Gastrocnemius medialis (tissue), 4 donors: ENCODE results near the gene MC1R. TPM values are rescaled to one million over a fixed set of nuclear protein-coding genes. Genes with fewer than 3 reads are reported as not detected.

Source experiments
- ATAC-seq, 2 donors: fragments of 150-250 bp; one replicate each; pipeline ENCODE4 v1.9.1; 2016
- DNase-seq, 2 donors: peaks; one replicate each; pipeline ENCODE4 v3.0.0-alpha.2; 2019
- H3K27ac ChIP-seq, 4 donors: fragments of 200-600 bp; sonication (generic); 1 replicate in 1 of 4; 2 replicates in 3 of 4; pipeline ENCODE4 v1.5.1; 2016 to 2018; ENCODE audit warnings: mild to moderate bottlenecking in 2 of 4, moderate library complexity in 1 of 4
- H3K27me3 ChIP-seq, 3 donors: fragments of 200-600 bp; sonication (generic) in 2 of 3; 1 replicate in 1 of 3; 2 replicates in 2 of 3; pipeline versions ENCODE4 v1.5.1 to v1.6.0; 2016 to 2019; ENCODE audit warnings: mild to moderate bottlenecking in 1 of 3, moderate library complexity in 1 of 3
- H3K36me3 ChIP-seq, 2 donors: fragments of 200-600 bp; sonication (generic) in 1 of 2; one replicate each; pipeline ENCODE4 v1.5.1; 2017 to 2018
- H3K4me1 ChIP-seq, 2 donors: fragments of 200-600 bp; sonication (generic) in 1 of 2; one replicate each; pipeline ENCODE4 v1.5.1; 2016 to 2017; ENCODE audit warnings: mild to moderate bottlenecking in 2 of 2
- H3K4me3 ChIP-seq, 4 donors: fragments of 200-600 bp; sonication (generic) in 3 of 4; 1 replicate in 1 of 4; 2 replicates in 3 of 4; pipeline ENCODE4 v1.5.1; 2016 to 2019; ENCODE audit warnings: mild to moderate bottlenecking in 2 of 4
- H3K9me3 ChIP-seq, 3 donors: fragments of 200-600 bp; sonication (generic) in 2 of 3; 1 replicate in 1 of 3; 2 replicates in 2 of 3; pipeline ENCODE4 v1.5.1; 2016 to 2019
- CTCF ChIP-seq, 5 experiments: fragments of 450-650 bp in 3 of 5; fragments of 200-600 bp in 2 of 5; sonication (generic) in 2 of 5; IDR thresholded peaks in 4 of 5; conservative IDR thresholded peaks in 1 of 5; 1 replicate in 4 of 5; 2 replicates in 1 of 5; pipeline ENCODE4 v1.5.1; 2016 to 2019; ENCODE audit warnings: antibody characterized with exemption in 5 of 5, mild to moderate bottlenecking in 3 of 5, moderate library complexity in 3 of 5
- POLR2A ChIP-seq, 2 donors: fragments of 450-650 bp; IDR thresholded peaks; one replicate each; pipeline ENCODE4 v1.6.1; 2017; ENCODE audit warnings: antibody characterized with exemption in 2 of 2, mild to moderate bottlenecking in 2 of 2, moderate library complexity in 2 of 2
- in situ Hi-C, 4 donors: fragments of 200-750 bp; cut with MboI; loops; one replicate each; pipeline versions ENCODE4 v1.15.0 to v1.8.0; 2017; ENCODE audit warnings: low sequenced_read_pairs in 4 of 4
- intact Hi-C: fragments of 100-400 bp; cut with DNase I; formaldehyde crosslinking; loops from one replicate; pipeline ENCODE4 v1.15.1; 2023; ENCODE audit warnings: low total_unique reads
- total RNA-seq, 4 donors: library from RNA; depleted of rRNA; stranded (reverse); fragments of >200 nt; gene quantifications; one replicate each; pipeline versions ENCODE4 v1.1.0 to v1.2.3, GENCODE V29; 2016

Gene MC1R
- total RNA-seq, 4 donors from 2014 or later: 0.33 to 1.8 (median 0.92) TPM

- intact Hi-C loops (no loop called here), in situ Hi-C loops (no loop called here)
- no peaks in the 10 kb centered on the region for H3K4me1 ChIP-seq
- DNase-seq (peak; percentile 40 to 62), ATAC-seq (peak in 1 of 2 donors; percentile 64)
- H3K36me3 ChIP-seq: peaks cover 0 to 25% of the 10 kb centered on the region in 2 donors
- H3K27ac ChIP-seq: no peak overlapping the region
- TF ChIP-seq CTCF (IDR thresholded peaks at IDR 0.05 in 4 of 5, conservative IDR thresholded peaks at IDR 0.05 in 1 of 5) (peak; percentile 44 to 82 (median 76)), POLR2A (IDR thresholded peaks at IDR 0.05) (no peak)
- H3K27me3 ChIP-seq: no peaks in the 10 kb centered on the region
- no peak overlapping the region for H3K4me3 ChIP-seq
- H3K9me3 ChIP-seq: no peaks in the 10 kb centered on the region
Observed at GRCh38 chr16:89909777-89910716, 8.6 kb upstream of the MC1R start.

- DNase-seq: no peak
- Histone ChIP-seq H3K27ac (no peak overlapping the region), H3K4me1 (no peaks in the 10 kb centered on the region), H3K36me3 (peaks cover 0 to 18% of the 10 kb centered on the region in 2 donors), H3K9me3 (no peaks in the 10 kb centered on the region), H3K4me3 (no peak overlapping the region), H3K27me3 (no peaks in the 10 kb centered on the region)
- in situ Hi-C loops (no loop called here), intact Hi-C loops (no loop called here)
- TF ChIP-seq CTCF (IDR thresholded peaks at IDR 0.05 in 4 of 5, conservative IDR thresholded peaks at IDR 0.05 in 1 of 5) (no peak), POLR2A (IDR thresholded peaks at IDR 0.05) (no peak)
- ATAC-seq: no peak
Observed at GRCh38 chr16:89910717-89911354, 7.8 kb upstream of the MC1R start.

- intact Hi-C loops: no loop called here
- DNase-seq: no peak
- Histone ChIP-seq H3K4me1 (no peaks in the 10 kb centered on the region), H3K36me3 (peaks cover 0 to 12% of the 10 kb centered on the region in 2 donors), H3K4me3 (no peak overlapping the region), H3K27me3 (no peaks in the 10 kb centered on the region), H3K27ac (no peak overlapping the region), H3K9me3 (no peaks in the 10 kb centered on the region)
- no peak for ATAC-seq
- TF ChIP-seq CTCF (IDR thresholded peaks at IDR 0.05 in 4 of 5, conservative IDR thresholded peaks at IDR 0.05 in 1 of 5) (no peak), POLR2A (IDR thresholded peaks at IDR 0.05) (no peak)
- in situ Hi-C loops: no loop called here
Observed at GRCh38 chr16:89911375-89911774, 7.3 kb upstream of the MC1R start.

GRCh38 chr16:89912143-89912542, 6.5 kb upstream of the MC1R start:
- no peak for ATAC-seq

More at GRCh38 chr16:89912143-89912542, 6.5 kb upstream of the MC1R start:
- no peak for DNase-seq
- peaks cover 0 to under 1% (median 0%) of the 10 kb centered on the region in 3 donors for H3K27me3 ChIP-seq
- in situ Hi-C loops (no loop called here), intact Hi-C loops (no loop called here)
- no peaks in the 10 kb centered on the region for H3K9me3 ChIP-seq
- no peak overlapping the region for H3K27ac ChIP-seq
- H3K36me3 ChIP-seq: peaks cover 0 to 5% of the 10 kb centered on the region in 2 donors
- TF ChIP-seq POLR2A (IDR thresholded peaks at IDR 0.05) (no peak), CTCF (IDR thresholded peaks at IDR 0.05 in 4 of 5, conservative IDR thresholded peaks at IDR 0.05 in 1 of 5) (no peak)
- no peaks in the 10 kb centered on the region for H3K4me1 ChIP-seq
- H3K4me3 ChIP-seq: no peak overlapping the region
